OCI-LY7 (cell line): ENCODE results near the gene TRIM25.
A peak's percentile ranks its signal among the peaks of the same experiment; 100 is the strongest.

ENCODE experiments used
- EZH2phosphoT487 ChIP-seq: fragments of 200-600 bp; sonication (generic); IDR thresholded peaks from 2 replicates; pipeline ENCODE4 v1.6.1; 2018; ENCODE audit warnings: low read depth, borderline replicate concordance, mild to moderate bottlenecking, mixed run types, antibody characterized with exemption, low read length, moderate library complexity, mixed read lengths
- TF ChIP-seq, protein P1 (sequence below): fragments of 200-600 bp; sonication (generic); conservative IDR thresholded peaks from 2 replicates; pipeline ENCODE4 v1.5.1; 2014; ENCODE audit warnings: mild to moderate bottlenecking, antibody characterized with exemption, low read length, moderate library complexity, mixed read lengths

DNA sequence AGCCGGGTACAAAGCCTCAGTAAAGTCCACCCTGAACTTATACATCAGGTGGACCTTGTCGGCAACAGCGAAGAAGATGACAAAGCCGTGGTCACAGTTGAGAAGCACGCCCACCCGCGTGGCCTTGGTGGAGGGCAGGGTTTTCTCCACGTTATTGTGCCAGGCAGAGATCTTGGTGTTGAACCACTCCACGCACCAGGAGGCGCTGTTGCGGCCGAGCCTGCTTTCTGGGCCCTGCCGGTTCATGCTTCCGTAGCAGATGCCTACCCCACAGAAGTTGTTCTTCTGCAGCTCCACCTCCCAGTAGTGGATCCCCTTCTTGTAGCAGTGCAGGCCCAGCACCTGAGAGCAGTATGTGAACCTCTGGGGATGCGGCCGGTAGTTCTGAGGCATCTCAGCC lies 22.1 kb downstream of the TRIM25 start:
- TF ChIP-seq, protein P1, sequence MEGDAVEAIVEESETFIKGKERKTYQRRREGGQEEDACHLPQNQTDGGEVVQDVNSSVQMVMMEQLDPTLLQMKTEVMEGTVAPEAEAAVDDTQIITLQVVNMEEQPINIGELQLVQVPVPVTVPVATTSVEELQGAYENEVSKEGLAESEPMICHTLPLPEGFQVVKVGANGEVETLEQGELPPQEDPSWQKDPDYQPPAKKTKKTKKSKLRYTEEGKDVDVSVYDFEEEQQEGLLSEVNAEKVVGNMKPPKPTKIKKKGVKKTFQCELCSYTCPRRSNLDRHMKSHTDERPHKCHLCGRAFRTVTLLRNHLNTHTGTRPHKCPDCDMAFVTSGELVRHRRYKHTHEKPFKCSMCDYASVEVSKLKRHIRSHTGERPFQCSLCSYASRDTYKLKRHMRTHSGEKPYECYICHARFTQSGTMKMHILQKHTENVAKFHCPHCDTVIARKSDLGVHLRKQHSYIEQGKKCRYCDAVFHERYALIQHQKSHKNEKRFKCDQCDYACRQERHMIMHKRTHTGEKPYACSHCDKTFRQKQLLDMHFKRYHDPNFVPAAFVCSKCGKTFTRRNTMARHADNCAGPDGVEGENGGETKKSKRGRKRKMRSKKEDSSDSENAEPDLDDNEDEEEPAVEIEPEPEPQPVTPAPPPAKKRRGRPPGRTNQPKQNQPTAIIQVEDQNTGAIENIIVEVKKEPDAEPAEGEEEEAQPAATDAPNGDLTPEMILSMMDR = peak; percentile 64
- TF ChIP-seq EZH2phosphoT487 = no peak
